ENCODE data around the gene SCN5A. TPM values are rescaled to one million over a fixed set of nuclear protein-coding genes. Genes with fewer than 3 reads are reported as not detected.

Gene SCN5A
- total RNA-seq, 1 donor from 2014 or later: 166 TPM

DNA sequence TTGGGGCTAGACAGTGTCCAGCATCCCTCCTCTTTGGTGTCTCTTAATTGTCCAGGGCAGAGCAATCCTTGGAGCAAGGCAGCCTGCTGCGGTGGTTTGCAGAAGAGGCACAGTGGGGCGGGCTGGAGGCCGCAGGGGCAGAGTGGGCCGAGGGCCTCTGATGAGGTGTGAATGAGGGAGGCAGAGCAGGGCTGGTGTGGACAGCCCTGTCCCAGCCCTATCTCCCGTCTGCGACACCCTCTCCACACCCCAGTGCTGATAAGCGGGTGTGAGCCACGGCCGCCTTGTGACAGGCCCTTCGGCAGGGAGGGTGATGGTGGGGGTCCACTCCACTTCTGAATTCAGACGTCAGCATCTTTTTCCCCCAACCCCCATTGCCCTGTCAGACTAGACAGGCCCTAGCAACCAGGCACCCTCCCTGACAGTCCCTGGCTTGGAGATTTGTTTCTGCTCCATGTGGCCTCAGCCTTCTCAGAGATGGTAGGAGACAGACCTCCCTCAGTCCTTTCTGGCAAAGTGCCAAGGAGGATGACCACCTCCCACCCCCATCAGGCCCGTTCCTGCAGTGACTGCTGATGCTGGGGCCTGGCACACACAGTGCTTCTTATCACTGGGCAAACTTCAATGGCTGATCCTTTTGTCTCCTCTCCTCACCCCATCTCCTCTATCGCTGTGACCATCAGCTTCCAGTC, 116.1 kb downstream of the SCN5A start:
- peak; percentile 90 for DNase-seq (ENCODE audit: low spot score)
- intact Hi-C loops (cut with DNase I): loop anchor here (1.0 kb wide), 1 partner anchor 10 kb away; no protein-coding TSS in a partner anchor

DNA sequence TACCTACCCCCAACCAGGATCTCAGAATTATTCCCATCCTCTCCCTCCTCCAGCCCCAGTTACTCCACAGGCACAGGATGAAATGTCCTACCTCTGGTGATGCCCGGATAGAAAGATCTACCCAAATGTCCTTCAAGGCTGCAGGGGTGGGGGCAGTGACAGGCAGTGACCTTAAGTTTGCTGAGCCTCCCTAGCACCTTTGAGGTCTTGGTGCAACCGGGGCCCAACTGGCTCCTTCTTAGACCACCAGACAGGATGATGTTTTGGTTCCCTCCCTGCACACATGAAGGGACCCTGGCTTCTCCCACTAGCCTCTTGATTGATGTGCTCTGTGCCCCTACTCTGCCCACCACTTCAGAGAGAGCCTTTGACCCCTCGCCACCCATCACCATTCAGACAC, 117.0 kb downstream of the SCN5A start:
- no peak for DNase-seq (ENCODE audit: low spot score)
- intact Hi-C loops (cut with DNase I): no loop called here

DNA sequence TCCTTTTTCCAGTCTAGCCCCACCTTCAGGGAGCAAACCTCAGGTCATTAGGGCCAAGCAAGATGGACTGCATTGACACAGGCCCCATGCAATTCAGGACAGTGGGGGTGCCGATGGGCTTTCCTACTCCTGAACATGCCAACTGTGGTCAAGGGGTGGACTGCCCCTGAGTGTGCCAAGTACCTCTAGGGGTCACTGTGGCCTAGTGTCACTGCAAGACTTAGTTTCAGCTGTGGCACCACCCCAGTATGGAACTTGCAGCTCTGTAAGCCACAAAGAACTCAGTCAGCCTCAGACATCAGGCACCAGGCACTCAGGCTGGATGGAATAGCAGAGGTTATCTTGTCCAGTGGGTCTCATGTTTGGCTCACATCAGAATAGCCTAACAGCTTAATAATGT, 121.0 kb downstream of the SCN5A start:
- intact Hi-C loops (cut with DNase I): loop anchor here (10.0 kb wide), 1 partner anchor 476 kb away; no protein-coding TSS in a partner anchor
- DNase-seq (ENCODE audit: low spot score): no peak

DNA sequence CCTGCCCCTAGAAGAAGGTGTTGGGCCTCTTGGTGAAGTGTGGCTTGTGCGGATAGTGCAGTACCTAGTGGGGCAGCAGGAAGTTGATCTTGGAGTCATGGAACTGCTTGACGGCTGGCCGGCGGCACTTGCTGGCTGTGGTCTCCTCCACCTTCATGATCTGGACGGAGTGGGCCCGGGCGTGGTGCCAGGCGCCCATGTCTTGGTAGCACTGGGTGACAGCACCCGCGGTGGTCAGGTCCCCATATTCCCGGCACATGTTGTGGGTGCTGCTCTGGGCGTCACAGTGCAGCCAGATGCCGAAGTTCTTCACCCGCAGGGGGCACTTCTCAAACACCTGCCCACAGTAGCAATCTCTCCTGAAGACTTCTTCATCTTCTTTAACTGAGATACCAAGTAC, 122.7 kb downstream of the SCN5A start:
- intact Hi-C loops (cut with DNase I): loop anchor here (10.0 kb wide), 1 partner anchor 478 kb away; no protein-coding TSS in a partner anchor
- DNase-seq (ENCODE audit: low spot score): no peak

DNA sequence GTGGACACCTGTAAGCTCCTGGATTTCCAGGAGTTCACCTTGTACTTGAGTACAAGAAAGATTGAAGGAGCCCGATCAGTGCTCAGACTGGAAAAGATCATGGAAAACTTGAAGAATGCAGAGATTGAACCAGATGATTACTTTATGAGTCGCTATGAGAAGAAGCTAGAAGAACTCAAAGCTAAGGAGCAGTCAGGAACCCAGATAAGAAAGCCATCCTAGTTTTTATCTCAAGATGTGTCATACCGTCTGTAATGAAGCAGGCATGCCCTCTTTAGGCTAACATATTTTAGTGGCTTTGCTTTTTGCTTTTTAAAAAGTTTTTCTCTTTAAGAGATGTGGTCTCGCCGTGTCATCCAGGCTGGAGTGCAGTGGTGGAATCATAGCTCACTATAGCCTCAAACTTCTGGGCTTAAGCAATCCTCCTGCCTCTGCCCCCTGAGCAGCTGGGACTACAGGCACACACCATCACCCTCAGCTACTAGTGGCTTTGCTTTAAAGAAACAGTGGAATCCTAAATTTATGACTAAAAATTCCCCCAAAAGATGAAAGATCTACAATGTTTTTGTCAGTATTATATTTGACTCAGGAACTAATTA, 125.2 kb downstream of the SCN5A start:
- DNase-seq (ENCODE audit: low spot score): no peak
- intact Hi-C loops (cut with DNase I): loop anchor here (10.0 kb wide), 1 partner anchor 481 kb away; no protein-coding TSS in a partner anchor

DNA sequence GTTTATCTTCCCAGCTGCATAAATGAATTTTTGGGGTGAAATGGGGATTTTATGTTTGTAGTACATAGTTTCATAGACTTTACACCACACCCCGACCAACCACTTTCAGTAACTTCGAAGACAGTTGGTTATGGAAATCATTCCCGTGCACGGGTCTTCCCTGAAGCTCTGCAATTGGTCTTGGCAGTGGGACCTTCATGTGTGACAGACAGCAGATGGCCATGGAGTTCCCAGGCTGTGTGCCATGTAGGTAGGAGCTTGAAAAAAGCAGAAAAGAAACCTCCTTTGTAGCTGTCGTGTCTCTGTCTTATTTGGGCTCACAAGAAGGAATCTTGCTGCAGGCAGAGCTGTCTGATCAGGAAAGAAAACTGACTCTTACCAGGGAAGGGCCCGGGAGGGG, 127.5 kb downstream of the SCN5A start:
- intact Hi-C loops (cut with DNase I): loop anchor here (2.0 to 10.0 kb wide), 2 partner anchors 25 to 483 kb away; partner anchors contain the start of gene EXOG
- DNase-seq (ENCODE audit: low spot score): no peak

DNA sequence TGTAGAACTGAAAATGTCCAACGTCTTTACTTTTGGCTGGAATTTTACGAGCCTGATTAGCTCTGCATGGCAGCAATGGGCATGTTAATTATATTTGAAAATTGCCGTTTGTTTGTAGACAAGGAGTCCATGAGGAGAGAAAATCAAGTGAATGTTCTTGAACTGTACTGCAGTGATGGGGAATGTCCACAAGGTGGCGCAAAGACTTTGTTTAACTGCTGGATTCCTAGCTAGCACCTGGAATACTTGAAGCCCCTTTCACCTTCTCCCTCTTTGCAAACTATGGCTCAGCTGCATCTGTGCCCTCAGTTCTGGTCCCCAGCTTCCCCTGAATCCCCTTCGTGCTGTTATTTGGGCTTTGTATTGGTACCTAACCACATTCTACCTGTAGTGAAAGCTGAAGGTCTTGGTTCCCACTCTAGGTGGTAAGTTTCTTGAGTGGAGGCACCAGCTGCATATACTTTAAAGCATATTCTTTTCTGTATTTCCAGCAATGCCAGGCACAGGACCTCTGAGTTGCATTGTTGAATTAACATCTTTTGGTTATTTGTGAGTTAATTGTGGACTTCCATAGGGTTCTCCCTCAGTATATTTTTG, 128.0 kb downstream of the SCN5A start:
- no peak for DNase-seq (ENCODE audit: low spot score)
- intact Hi-C loops (cut with DNase I): loop anchor here (2.0 to 10.0 kb wide), 3 partner anchors 129 to 483 kb away; no protein-coding TSS in a partner anchor

DNA sequence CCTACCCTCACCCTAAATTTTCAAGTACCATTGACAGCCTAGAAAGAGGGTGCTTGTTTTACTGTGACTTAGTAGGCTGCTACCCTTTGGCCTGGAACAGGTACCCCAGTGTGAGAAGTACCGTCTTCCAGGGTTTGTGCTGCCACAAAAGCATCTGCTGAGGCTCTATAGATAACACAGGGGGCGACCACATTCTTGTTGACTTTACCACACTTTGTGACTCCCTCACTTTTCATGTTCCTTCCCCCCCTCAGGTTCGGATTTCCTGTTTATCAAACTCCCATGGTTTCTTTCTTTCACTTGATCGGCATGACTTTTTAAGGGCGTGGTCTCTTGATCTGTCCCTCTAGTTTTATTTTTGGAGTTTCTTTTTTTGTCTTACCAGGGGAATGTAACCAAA, 129.8 kb downstream of the SCN5A start:
- intact Hi-C loops (cut with DNase I): loop anchor here (2.0 to 10.0 kb wide), 3 partner anchors 131 to 485 kb away; no protein-coding TSS in a partner anchor
- DNase-seq (ENCODE audit: low spot score): no peak

DNA sequence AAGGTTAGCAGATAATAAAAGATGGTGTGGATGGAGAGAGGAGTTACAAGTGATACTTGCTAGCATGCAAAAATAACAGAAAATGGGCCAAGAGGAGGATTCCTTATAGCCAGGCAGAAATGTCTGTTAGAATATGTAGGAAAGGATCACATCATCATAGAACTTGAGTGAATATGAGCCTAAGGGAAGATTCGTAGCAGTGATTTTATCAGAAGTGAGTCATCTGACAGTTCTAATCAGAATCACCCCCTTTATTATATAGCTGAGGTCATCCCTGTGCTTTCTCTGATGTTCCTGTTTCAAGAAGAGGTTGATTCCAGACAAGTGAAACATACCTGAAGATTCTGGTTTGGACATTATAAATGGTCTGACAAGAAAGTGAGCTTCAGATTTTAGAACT, 130.5 kb downstream of the SCN5A start:
- no peak for DNase-seq (ENCODE audit: low spot score)
- intact Hi-C loops (cut with DNase I): no loop called here

DNA sequence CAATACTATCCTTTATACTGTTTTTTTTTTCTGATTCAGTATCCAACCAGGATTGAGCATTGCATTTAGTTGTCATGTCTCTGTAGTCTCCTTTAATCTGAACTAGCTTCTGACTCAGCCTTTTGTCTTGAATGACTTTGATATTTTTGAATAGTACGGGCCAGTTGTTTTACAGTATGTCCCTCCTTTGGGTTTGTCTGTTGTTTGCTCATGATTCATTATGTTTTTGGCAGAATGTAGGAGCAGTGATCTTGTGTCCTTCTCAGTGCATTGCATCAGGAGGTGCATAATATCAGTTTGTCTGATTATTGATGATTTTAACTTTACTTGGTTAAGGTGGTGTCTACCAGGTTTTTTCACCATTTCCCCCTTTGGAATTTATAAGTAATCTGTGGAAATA, 132.8 kb downstream of the SCN5A start:
- intact Hi-C loops (cut with DNase I): no loop called here
- no peak for DNase-seq (ENCODE audit: low spot score)

DNA sequence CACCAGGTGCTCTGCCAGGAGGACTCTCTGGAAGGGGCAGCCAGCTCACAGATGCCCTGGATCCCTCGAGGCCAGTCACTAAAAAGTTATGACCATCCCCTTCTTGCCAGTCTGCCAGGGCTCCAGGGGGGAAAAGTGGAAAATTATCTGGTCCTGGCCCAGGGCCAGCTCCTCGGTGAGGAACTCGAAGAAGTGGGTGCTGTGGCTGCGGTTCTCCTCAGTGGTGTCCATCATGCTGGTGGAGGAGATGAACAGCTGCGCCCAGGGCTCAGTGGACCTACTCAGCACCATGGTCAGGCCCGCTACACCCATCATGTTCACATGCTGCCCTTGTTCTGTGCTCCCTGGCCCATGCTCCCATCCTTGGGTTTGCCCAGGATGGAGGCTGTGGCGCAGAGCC, 134.1 kb downstream of the SCN5A start:
- no peak for DNase-seq (ENCODE audit: low spot score)
- intact Hi-C loops (cut with DNase I): no loop called here

DNA sequence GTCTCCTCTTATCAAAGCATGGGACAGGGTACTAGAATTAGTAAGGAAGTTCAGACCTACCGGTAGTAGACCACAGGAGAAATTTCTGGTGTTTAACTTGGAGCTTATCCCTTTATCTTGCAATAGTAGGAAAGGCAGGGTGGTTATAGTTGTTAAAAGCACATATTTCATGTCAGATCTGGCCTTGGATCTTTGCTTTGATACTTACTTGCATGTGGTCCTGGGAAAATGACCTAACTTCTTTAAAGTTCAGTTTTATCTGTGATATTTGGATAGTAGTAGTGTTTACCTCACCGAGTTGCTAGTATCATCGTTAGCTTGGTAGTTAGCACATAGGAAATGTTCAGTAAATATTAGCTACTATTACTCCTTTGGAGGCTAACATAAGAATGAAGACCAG, 137.9 kb downstream of the SCN5A start:
- DNase-seq (ENCODE audit: low spot score): no peak
- intact Hi-C loops (cut with DNase I): no loop called here

DNA sequence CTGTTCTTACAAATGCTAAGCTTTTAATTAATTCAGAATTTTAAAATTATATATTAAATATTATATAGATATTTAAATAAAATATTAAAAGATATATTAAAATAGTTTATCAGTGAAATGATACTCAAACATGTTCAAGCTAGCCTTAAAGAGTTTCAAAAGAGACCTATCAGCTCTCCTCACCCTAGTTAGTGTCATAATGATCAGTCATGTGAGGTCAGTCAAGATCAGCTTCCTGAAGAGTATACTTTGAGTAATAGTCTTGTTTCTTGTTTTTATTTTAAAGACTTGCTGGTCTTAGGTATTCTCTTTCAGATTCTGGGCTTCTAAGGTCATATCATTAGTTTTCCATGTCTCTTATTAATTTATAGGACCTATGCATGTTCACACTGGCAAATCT, 138.9 kb downstream of the SCN5A start:
- intact Hi-C loops (cut with DNase I): no loop called here

DNA sequence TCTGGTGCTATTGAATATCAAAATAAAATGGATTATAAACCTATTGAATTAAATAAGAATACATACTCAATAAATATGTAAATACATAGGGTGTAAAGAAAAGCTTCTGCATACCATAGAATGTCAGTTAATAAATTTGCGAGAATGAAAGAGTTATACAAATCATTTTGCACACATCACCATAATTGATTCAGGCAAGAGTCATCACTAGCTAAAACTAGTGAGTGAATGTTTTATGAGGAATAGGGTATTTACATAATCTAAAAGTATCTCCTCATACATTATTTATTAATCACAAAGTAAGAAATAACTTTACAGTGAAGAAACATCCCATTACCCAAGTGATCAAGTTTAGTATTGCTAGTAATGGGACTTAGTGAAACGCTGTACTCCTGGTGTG, 139.8 kb downstream of the SCN5A start:
- intact Hi-C loops (cut with DNase I): no loop called here

More for the DNA sequence above, 138.9 kb downstream of the SCN5A start:
- DNase-seq (ENCODE audit: low spot score): no peak

DNA sequence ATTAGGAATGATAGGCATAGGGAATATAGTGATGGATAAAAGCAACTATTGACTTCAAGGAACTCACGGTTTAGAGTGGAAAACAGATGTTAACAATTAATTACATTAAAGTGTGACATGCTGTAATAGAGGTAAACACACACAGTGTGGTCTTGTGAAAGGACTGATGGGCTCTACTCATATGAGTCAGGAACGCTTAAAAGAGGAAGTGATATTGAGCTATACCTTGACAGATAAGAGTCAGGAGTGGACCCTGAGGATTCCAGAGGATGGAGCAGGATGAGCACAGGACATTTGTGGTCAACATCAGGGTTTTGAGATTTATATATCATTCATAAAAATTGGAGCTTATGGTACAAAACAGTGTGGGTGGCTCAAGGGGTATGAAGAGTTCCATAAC, 142.4 kb downstream of the SCN5A start:
- DNase-seq (ENCODE audit: low spot score): no peak
- intact Hi-C loops (cut with DNase I): no loop called here

More for the DNA sequence above, 139.8 kb downstream of the SCN5A start:
- no peak for DNase-seq (ENCODE audit: low spot score)

DNA sequence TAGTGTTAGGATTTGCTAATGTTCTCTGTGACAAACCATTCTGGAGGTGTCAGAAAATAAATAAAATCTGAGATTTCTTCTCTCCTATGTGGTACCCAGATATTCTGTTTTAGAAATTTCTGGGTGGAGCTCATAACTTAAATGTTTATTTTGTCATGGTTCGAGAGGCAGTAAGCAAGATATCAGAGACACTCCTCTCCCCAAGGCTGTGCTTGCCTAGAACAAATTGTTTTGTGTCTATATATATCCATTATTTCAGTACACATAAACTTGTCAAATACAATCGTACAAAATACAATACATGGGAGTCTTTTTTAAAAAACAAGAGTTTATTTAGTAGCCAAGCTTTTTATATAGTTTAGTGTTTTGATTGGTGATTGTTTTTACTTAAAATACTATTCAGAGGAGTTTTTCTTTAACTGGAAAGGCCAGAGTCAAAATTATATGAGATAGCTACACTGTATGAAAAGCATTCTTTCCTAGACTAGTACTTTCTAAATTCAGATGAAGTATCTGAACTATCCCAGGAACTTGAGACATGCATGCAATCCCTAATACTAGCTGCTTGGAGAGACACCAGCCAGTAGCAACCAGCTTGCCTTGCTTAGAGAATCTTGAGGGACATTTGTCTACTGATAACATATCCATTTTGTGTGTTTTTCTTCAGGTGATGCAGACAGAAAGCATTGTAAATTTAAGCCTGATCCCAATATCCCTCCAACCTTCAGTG, 148.6 kb downstream of the SCN5A start:
- intact Hi-C loops (cut with DNase I): no loop called here

More for the DNA sequence above, 148.6 kb downstream of the SCN5A start:
- no peak for DNase-seq (ENCODE audit: low spot score)
